GM18873 (cell line): Measurements from ENCODE around the gene PLIN4.
"Not testable (repeated sequence)": the region's sequence is repeated elsewhere in the genome, so short reads cannot be mapped to it uniquely, and the experiment has no call there.

Source experiments
- ATAC-seq: cut with Tn5 transposase; IDR thresholded peaks from one replicate; pipeline ENCODE4 v1.9.1; 2021; ENCODE audit warnings: mild to moderate bottlenecking, moderate library complexity, moderate number of reproducible peaks; ENCODE audit not compliant: unreplicated experiment, low FRiP score

PLIN4 gene

GRCh38 chr19:4527377-4527776 is 9.1 kb upstream of the PLIN4 start:
- ATAC-seq = not testable (repeated sequence)

- ATAC-seq = no peak
Measured at GRCh38 chr19:4525563-4526002, 7.3 kb upstream of the PLIN4 start.

DNA sequence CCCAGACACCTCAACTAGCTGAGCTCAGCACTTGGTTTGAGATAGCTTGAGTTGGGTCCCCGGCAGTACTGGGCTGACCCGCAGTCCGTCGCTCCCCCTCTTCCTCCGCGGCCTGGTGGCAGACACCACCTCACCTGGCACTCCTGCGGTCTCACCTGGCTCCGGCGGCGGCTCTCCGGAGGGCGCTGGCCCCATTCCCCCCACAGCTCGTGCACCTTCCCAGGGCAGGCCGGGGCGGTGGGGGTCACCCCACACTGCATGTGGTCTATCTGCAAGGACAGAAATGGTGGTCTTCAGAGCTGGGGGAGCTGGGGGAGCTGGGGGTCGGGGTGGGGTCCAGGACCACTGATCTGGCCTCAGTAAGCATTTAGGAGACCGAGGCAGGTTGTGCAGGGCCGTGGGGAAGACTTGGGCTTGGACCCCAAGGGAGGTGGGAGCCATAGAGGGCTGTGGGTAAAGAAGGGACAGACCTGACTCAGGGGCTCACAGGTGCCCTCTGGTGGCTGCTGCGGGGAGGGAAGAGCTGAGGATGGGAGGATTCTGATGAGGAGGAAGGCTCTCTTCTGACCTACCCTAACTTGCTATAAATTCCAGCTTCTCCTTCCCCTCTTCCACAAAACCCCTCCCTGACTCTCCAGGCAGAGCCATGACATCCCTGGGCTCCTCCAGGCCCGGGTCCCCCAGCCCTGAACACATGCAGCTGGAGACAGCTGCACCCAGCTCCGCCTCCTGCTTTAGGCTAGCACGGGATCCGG is 6.7 kb upstream of the PLIN4 start:
- ATAC-seq = no peak

DNA sequence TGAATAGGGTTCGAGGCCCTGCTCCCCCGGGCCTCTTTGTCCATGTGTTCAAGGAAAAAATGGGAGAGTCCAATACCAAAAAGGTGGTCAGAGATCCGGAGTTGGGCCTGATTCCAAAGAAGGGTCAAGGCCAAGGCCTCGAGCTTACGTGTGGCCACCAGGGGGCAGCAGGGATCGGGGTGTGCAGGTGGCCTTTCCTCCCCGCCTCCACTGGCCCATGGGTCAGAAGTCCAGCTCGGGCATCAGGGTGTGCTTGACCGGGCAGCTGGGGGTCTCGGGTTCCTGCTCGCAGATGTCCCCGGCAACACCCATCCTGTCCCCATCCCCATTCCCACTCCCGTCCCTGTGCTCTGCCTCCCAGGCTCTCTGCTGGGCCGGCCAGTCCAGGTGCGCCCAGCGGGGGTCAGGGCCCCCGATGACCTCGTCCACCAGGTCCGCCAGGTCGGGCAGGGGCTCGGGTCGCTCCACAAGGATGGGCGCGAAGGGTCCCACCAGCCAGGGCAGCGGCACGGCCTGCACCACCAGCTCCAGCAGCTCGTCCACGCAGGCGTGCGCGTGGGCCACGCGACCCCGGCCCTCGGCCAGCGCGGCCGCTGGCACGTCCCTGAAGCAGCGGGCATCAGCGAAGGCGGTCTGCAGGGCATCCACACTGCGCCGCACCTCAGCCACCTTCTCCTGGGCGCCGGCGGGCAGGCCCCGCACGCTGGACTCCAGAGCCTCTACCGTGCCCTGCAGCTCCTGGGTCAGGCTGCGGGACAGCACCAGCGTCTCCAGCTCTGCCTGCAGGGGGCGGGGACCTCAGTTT is 5.2 kb upstream of the PLIN4 start:
- no peak for ATAC-seq

- ATAC-seq = no peak
Measured at GRCh38 chr19:4522291-4523002, 4.2 kb upstream of the PLIN4 start.

DNA sequence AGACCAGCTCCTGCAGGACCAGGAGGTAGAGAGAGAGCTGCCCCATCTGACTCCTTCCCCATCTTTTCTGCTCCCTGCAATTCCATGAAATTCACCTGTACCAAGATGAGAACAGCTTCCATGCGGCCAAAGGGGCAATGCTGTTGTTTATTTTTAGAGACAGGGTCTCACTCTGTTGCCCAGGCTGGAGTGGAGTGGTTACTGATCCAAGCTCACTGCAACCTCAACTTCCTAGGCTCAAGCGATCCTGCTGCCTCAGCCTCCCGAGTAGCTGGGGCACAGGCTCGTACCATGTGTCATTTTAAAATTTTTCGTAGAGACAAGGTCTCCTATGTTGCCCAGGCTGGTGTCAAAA is 3.6 kb upstream of the PLIN4 start:
- ATAC-seq = no peak

- ATAC-seq = no peak
Measured at GRCh38 chr19:4521170-4521887, 3.0 kb upstream of the PLIN4 start.

DNA sequence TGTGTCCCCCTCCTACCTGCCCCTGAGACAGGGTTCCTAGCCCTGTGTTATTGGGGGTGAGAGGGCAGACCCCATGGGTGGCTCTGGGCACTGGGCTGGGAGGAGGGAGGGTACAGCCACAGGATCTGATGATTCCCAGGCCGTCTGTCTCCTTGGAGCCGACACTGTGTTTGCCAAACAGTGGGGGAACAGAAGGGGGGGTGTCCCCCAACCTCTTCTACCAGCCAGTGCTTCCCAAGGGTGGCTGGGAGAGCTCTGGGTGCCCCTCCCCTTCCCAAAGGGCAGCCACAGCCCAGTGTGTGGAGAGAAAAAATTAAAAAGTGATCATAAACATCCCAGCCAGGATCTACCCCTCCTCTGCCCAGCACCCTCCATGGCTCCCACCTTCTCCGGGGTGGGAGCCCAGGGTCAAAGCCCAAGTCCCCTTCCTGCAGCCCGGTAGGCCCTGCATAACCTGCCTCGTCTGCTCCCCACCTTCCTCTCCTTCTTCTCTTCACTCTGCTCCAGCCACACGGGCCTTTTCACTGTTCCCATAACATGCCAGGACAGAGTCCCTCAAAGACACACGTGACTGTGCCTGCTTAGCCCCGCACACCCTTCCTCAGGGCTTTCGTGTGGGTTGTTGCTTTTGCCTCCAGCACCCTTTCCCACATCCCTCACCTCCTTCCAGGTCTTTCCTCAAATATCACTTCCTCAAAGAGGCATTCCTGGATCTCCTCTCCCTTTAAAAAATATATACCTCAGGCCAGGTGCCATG is 1.4 kb upstream of the PLIN4 start:
- no peak for ATAC-seq

DNA sequence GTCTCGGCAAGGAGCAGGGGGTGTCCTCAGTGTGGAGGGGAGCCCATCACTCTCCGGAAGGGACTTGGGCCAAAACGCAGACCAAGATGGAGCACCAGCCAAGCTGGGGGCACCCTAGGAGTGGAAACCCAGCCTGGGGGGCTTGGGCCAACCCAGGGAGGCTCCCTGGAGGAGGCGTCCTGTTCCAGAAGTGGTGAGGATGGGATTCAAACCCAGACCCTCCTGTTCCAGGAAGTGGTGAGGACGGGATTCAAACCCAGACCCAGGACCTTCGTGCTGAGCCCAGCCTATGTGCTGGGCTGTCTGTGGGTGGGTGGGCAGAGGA is 848 bp upstream of the PLIN4 start:
- ATAC-seq = no peak

DNA sequence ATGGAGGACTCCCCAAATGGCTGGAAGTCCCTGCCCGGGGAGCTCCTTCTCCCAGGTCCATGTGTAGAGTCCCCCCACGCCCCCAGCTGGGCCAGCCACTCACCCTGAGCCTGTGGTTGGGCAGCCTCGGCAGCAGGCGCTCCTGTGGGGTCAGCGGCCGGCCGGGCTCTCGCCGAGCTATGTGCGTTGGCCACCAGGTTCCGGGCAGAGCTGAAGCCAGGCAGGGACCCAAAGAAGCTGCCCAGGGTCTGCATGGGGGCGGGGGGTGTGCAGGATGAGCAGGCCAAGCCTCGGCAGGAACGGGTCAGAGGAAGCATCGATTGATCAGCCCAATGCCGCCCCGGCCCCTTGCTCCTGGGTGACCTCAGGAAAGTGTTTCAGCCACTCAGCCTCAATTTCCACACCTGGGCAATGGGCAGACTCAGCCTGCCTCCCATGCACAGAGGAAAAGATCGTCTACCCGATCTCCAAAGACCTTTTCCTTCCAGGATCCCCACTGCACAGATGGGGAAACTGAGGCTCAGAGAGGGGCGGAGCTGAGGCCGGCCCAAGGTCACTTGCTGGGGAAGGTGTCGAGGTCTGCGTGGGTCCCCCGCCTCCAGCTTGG is 732 bp downstream of the PLIN4 start:
- ATAC-seq = no peak

- no peak for ATAC-seq
Measured at GRCh38 chr19:4516939-4517300, 1.4 kb downstream of the PLIN4 start.

GRCh38 chr19:4516199-4516938 is 1.9 kb downstream of the PLIN4 start:
- no peak for ATAC-seq

DNA sequence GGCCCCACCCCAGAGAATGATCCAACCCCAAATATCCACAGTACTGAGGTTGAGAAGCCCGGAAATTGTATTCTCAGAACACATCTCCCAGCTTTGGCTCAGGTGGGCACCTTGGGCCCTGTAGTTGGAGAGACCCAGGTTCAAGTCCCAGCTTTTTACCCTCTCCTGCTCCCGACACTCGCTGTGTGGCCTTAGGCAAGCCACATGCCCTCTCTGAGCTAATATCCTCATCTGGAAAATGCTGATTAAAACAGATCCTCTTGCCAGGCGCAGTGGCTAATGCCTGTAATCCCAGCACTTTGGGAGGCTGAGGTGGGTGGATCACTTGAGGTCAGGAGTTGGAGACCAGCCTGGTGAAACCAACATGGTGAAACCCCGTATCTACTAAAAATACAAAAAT is 2.6 kb downstream of the PLIN4 start:
- no peak for ATAC-seq

GRCh38 chr19:4513248-4513647 is 5.0 kb downstream of the PLIN4 start:
- ATAC-seq = no peak

DNA sequence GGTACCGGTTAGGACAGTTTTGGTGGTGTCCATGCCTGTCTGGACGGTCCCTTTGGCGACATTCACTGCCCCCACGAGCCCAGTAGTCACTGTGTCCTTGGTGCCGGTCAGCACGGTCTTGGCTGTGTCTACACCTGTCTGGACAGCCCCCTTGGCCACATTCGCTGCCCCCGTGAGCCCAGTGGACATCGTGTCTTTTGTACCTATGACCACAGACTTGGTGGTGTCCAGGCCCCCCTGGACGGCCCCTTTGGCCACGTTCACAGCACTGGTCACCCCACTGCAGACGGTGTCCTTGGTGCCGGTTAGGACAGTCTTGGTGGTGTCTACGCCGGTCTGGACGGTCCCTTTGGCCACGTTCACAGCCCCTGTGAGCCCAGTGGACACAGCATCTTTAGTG is 6.2 kb downstream of the PLIN4 start:
- no peak for ATAC-seq

DNA sequence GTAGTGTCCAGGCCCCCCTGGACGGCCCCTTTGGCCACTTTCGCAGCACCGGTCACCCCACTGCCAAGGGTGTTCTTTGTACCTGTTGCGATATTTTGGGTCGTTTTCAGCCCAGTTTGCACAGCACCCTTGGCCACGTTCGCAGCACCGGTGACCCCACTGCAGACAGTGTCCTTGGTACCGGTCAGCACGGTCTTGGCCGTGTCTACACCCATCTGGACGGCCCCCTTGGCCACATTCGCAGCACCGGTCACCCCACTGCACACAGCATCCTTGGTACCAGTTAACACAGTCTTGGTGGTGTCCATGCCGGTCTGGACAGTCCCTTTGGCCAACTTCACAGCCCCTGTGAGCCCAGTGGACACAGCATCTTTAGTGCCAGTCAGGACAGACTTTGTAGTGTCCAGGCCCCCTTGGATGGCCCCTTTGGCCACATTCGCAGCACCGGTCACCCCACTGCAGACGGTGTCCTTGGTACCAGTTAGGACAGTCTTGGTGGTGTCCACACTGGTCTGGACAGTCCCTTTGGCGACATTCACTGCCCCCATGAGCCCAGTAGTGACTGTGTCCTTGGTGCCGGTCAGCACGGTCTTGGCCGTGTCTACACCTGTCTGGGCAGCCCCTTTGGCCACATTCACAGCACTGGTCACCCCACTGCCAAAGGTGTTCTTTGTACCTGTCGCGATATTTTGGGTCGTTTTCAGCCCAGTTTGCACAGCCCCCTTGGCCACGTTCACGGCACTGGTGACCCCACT is 6.8 kb downstream of the PLIN4 start:
- no peak for ATAC-seq

DNA sequence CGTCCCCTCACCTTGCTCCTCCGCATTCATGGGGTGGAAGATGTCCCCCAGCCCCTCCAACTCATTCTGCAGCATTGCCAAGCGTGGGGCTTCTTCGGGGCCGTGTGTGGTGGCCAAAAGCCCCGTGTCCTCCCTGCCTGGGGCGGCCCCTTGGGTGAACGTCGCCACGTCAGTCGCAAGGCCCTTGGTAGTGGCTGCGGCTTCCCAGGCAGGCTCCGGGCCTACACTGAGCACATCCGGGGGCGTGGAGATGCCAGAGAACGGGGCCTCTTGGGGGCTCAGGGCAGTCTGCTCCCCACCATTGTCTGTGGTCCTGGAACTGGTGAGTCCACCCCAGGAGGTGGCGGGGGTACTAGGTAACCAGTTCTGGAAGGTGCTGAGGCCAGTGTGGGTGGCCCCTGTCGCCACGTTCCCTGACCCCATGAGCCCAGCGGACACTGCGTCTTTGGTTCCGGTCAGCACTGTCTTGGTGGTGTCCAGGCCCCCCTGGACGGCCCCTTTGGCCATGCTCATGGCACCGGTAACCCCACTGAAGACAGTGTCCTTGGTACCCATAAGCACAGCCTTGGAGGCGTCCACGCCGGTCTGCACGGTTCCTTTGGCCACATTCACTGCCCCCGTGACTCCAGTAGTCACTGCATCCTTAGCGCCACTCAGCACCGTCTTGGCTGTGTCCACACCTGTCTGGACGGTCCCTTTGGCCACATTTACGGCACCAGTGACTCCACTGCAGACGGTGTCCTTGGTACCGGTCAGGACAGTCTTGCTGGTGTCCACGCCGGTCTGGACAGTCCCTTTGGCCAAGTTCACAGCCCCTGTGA is 7.6 kb downstream of the PLIN4 start:
- no peak for ATAC-seq

GRCh38 chr19:4508698-4509097 is 9.6 kb downstream of the PLIN4 start:
- ATAC-seq = no peak
